GM19240 (cell line): ENCODE results near the gene TUBG2.

Experiments used
- DNase-seq: peaks from one replicate; pipeline ENCODE4 v3.0.0; 2011; ENCODE audit warnings: low spot score; ENCODE audit not compliant: insufficient read length

The TUBG2 gene

GRCh38 chr17:42695500-42695899 is 36.4 kb downstream of the TUBG2 start:
- DNase-seq = no peak

GRCh38 chr17:42697108-42697811 is 38.2 kb downstream of the TUBG2 start:
- DNase-seq = no peak

GRCh38 chr17:42698736-42699414 is 39.8 kb downstream of the TUBG2 start:
- DNase-seq = no peak

GRCh38 chr17:42699415-42699740 is 40.3 kb downstream of the TUBG2 start:
- no peak for DNase-seq

- DNase-seq = no peak
Observed at GRCh38 chr17:42700586-42701289, 41.7 kb downstream of the TUBG2 start.

- DNase-seq = no peak
Observed at GRCh38 chr17:42702446-42702845, 43.4 kb downstream of the TUBG2 start.

- no peak for DNase-seq
Observed at GRCh38 chr17:42704490-42704836, 45.4 kb downstream of the TUBG2 start.

GRCh38 chr17:42704837-42705494 is 45.9 kb downstream of the TUBG2 start:
- DNase-seq = peak; percentile 62

GRCh38 chr17:42706732-42707131 is 47.6 kb downstream of the TUBG2 start:
- DNase-seq = no peak

- no peak for DNase-seq
Observed at GRCh38 chr17:42708588-42708987, 49.5 kb downstream of the TUBG2 start.

- DNase-seq = no peak
Observed at GRCh38 chr17:42709561-42709960, 50.5 kb downstream of the TUBG2 start.
